Measurements from ENCODE around the gene MAPK8.

DNA sequence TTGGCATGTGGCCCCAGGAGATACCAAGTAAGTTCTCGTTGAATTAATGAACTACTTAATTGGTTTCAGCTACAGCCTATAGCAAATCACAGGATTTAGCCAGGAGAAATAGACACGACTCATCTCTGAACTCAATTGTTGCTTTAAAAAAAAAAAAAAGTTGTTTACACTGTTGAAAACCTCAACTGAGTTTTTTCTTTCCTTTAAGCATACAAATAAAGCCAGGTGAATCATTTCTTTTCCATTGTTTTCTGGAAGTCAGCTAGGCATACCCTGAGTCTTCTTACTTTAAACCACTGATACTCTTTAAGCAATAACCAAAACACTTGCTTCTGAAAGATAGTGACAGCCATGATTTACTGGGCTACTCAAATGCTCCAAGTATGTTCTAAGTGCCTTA lies 32.7 kb upstream of the MAPK8 start:
- TF ChIP-seq, protein P1, sequence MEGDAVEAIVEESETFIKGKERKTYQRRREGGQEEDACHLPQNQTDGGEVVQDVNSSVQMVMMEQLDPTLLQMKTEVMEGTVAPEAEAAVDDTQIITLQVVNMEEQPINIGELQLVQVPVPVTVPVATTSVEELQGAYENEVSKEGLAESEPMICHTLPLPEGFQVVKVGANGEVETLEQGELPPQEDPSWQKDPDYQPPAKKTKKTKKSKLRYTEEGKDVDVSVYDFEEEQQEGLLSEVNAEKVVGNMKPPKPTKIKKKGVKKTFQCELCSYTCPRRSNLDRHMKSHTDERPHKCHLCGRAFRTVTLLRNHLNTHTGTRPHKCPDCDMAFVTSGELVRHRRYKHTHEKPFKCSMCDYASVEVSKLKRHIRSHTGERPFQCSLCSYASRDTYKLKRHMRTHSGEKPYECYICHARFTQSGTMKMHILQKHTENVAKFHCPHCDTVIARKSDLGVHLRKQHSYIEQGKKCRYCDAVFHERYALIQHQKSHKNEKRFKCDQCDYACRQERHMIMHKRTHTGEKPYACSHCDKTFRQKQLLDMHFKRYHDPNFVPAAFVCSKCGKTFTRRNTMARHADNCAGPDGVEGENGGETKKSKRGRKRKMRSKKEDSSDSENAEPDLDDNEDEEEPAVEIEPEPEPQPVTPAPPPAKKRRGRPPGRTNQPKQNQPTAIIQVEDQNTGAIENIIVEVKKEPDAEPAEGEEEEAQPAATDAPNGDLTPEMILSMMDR (IDR thresholded peaks at IDR 0.05; ENCODE audit: borderline replicate concordance, extremely low read depth, low read length, poor library complexity, severe bottlenecking), result no peak
- TF ChIP-seq EZH2 (IDR thresholded peaks at IDR 0.05; ENCODE audit: borderline replicate concordance, low read depth, low read length, severe bottlenecking), result no peak

Measured in DND-41 (cell line).